CD14-positive monocyte (primary cell): ENCODE measurements around the gene ANTXRL. TPM values are rescaled to one million over a fixed set of nuclear protein-coding genes. Genes with fewer than 3 reads are reported as not detected.
"Not testable (repeated sequence)": the region's sequence is repeated elsewhere in the genome, so short reads cannot be mapped to it uniquely, and the experiment has no call there.

Experiments
- DNase-seq, 3 donors: peaks; one replicate each; pipeline ENCODE4 v3.0.0-alpha.2; 2011 to 2022
- H2AFZ ChIP-seq: 2 replicates; pipeline ENCODE4 v1.6.0; 2012; ENCODE audit warnings: mild to moderate bottlenecking, low read depth, low read length, inconsistent platforms; ENCODE audit not compliant: insufficient read depth, poor library complexity, severe bottlenecking
- H3K27ac ChIP-seq, 2 donors: 1 replicate in 1 of 2; 2 replicates in 1 of 2; pipeline ENCODE4 v1.5.1; 2012 to 2013; ENCODE audit warnings: low read length in 2 of 2, control low read depth in 1 of 2, inconsistent platforms in 1 of 2, low read depth in 1 of 2, mild to moderate bottlenecking in 1 of 2
- H3K27me3 ChIP-seq, 2 donors: one replicate each; pipeline versions ENCODE4 v1.6.0 to v1.6.1; 2011 to 2013; ENCODE audit warnings: low read length in 2 of 2; ENCODE audit not compliant: control insufficient read depth in 2 of 2, insufficient read depth in 2 of 2
- H3K36me3 ChIP-seq, 2 donors: replicated peaks in 1 of 2; 1 replicate in 1 of 2; 2 replicates in 1 of 2; pipeline versions ENCODE4 v1.5.1 to v1.6.1; 2012 to 2013; ENCODE audit warnings: low read length in 2 of 2, control low read depth in 1 of 2, inconsistent platforms in 1 of 2, mild to moderate bottlenecking in 1 of 2; ENCODE audit not compliant: insufficient read depth in 2 of 2, control insufficient read depth in 1 of 2
- H3K4me1 ChIP-seq, 2 donors: 1 replicate in 1 of 2; 2 replicates in 1 of 2; pipeline versions ENCODE4 v1.5.1 to v1.6.1; 2012 to 2013; ENCODE audit warnings: low read length in 2 of 2, control low read depth in 1 of 2, inconsistent platforms in 1 of 2, mild to moderate bottlenecking in 1 of 2, moderate library complexity in 1 of 2; ENCODE audit not compliant: insufficient read depth in 2 of 2, control insufficient read depth in 1 of 2
- H3K4me2 ChIP-seq: replicated peaks from 2 replicates; pipeline ENCODE3; 2012; ENCODE audit warnings: low read length, moderate library complexity, mild to moderate bottlenecking; ENCODE audit not compliant: poor library complexity, severe bottlenecking; ENCODE audit errors: extremely low read depth
- H3K4me3 ChIP-seq, 3 experiments: fragments of 200-600 bp in 1 of 3; sonication (generic) in 1 of 3; replicated peaks in 1 of 3; 1 replicate in 2 of 3; 2 replicates in 1 of 3; pipeline ENCODE4 v1.5.1; 2011 to 2013; ENCODE audit warnings: low read length in 3 of 3, mild to moderate bottlenecking in 3 of 3, control low read depth in 2 of 3, low read depth in 2 of 3, inconsistent platforms in 1 of 3, moderate library complexity in 1 of 3
- H3K79me2 ChIP-seq: 2 replicates; pipeline ENCODE4 v1.6.0; 2012; ENCODE audit warnings: mild to moderate bottlenecking, control low read depth, inconsistent platforms, low read length, moderate library complexity; ENCODE audit not compliant: insufficient read depth
- H3K9ac ChIP-seq: 2 replicates; pipeline ENCODE4 v1.6.0; 2017; ENCODE audit warnings: low read length, mild to moderate bottlenecking; ENCODE audit not compliant: insufficient read depth, poor library complexity, severe bottlenecking
- H3K9me3 ChIP-seq, 2 donors: replicated peaks in 1 of 2; 1 replicate in 1 of 2; 2 replicates in 1 of 2; pipeline versions ENCODE4 v1.5.1 to v1.6.1; 2012 to 2013; ENCODE audit warnings: low read length in 2 of 2, control low read depth in 1 of 2; ENCODE audit not compliant: control insufficient read depth in 1 of 2, insufficient read depth in 1 of 2
- H4K20me1 ChIP-seq: 2 replicates; pipeline ENCODE4 v1.6.0; 2012; ENCODE audit warnings: mild to moderate bottlenecking, low read length, control low read depth, moderate library complexity; ENCODE audit not compliant: insufficient read depth
- H3K27ac Mint-ChIP-seq, 7 donors: one replicate each; pipeline ENCODE4 v1.8.0; 2020; ENCODE audit warnings: mild to moderate bottlenecking in 7 of 7, mixed read lengths in 7 of 7, moderate library complexity in 6 of 7, inconsistent platforms in 2 of 7
- H3K27me3 Mint-ChIP-seq, 3 donors: one replicate each; pipeline ENCODE4 v1.8.0; 2021 to 2022; ENCODE audit warnings: low read depth in 3 of 3, mild to moderate bottlenecking in 3 of 3, mixed read lengths in 3 of 3, moderate library complexity in 3 of 3, inconsistent platforms in 1 of 3
- H3K36me3 Mint-ChIP-seq, 2 donors: one replicate each; pipeline ENCODE4 v1.8.0; 2020; ENCODE audit warnings: mixed read lengths in 2 of 2, inconsistent platforms in 1 of 2, mild to moderate bottlenecking in 1 of 2
- H3K4me1 Mint-ChIP-seq: one replicate; pipeline ENCODE4 v1.8.0; 2020; ENCODE audit warnings: mild to moderate bottlenecking, mixed read lengths
- H3K4me3 Mint-ChIP-seq, 2 donors: one replicate each; pipeline ENCODE4 v1.8.0; 2020; ENCODE audit warnings: mild to moderate bottlenecking in 2 of 2, mixed read lengths in 2 of 2, moderate library complexity in 1 of 2
- H3K9me3 Mint-ChIP-seq, 7 donors: one replicate each; pipeline ENCODE4 v1.8.0; 2020 to 2022; ENCODE audit warnings: mixed read lengths in 7 of 7, mild to moderate bottlenecking in 6 of 7, moderate library complexity in 6 of 7, inconsistent platforms in 2 of 7
- WGBS: methylation state at CpG from one replicate; pipeline ENCODE4 v1.1.5; 2013; ENCODE audit warnings: missing lambda C conversion rate; ENCODE audit not compliant: insufficient coverage; 5-methylcytosine and 5-hydroxymethylcytosine counted together
- intact Hi-C, 2 donors: fragments of 100-400 bp; cut with micrococcal nuclease; formaldehyde crosslinking; loops; one replicate each; pipeline versions ENCODE4 v1.15.0 to v1.15.1; 2023
- polyA plus RNA-seq, 3 donors: library from polyadenylated mRNA; depleted of rRNA in 1 of 3; unstranded in 2 of 3; stranded (reverse) in 1 of 3; fragments of 300-500 nt in 2 of 3; fragments of >200 nt in 1 of 3; fragmentation: Illumina TruSeq in 2 of 3; gene quantifications; 1 replicate in 2 of 3; 2 replicates in 1 of 3; pipeline ENCODE4 v1.2.3, GENCODE V29; 2012 to 2021

Gene ANTXRL
- polyA plus RNA-seq, 3 donors, result not detected

DNA sequence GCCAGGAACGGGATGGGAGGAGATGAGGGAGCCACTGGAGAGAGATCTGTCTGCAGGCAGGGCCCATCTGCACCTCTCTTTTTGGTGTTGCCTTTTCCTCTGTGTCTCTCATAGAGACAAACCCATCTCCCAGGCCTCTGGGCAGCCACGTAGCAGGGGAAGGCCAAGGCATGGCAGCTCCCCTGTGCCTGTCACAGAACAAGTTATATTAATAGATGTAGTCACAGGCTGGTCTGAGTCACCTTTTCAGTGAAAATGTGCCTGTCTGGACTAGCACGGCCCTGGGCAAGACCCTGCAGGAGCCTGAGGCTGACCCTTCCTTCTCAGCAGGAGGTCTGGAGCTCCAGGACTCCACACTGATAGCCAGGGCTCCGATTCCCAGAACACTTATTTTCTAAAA is 90.9 kb downstream of the ANTXRL start:
- H3K4me1 ChIP-seq, H3K27me3 Mint-ChIP-seq, H4K20me1 ChIP-seq, H3K4me2 ChIP-seq, H3K9me3 Mint-ChIP-seq, H3K4me1 Mint-ChIP-seq, DNase-seq, H3K36me3 Mint-ChIP-seq, intact Hi-C loops, H3K9ac ChIP-seq, H2AFZ ChIP-seq, H3K27me3 ChIP-seq, H3K27ac Mint-ChIP-seq, H3K9me3 ChIP-seq, H3K79me2 ChIP-seq, H3K36me3 ChIP-seq, H3K4me3 Mint-ChIP-seq, H3K4me3 ChIP-seq, H3K27ac ChIP-seq: not testable (repeated sequence)
- WGBS, result no CpG with 5 or more reads among the region's 4 CpGs

DNA sequence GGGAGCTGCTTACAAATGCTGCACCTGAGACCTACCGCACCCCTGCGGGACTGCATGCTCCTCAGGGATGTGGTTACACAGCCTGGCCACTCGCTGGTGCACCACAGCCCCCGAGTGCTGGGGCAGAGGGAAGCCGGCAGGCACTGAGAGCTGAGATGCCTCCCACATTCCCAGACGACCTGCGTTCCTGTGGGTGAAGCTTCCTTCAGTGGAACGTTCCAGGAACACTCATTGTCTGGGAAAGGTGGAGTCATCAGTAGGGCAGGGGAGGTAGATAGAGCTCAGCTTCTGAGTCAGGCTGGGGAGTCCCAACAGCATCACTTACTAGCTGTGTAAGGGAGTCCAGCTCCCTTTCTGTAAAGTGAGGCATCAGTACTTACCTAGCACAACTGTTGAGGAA is 91.3 kb downstream of the ANTXRL start:
- H3K9ac ChIP-seq, H3K4me3 Mint-ChIP-seq, intact Hi-C loops, H4K20me1 ChIP-seq, DNase-seq, H3K4me3 ChIP-seq, H2AFZ ChIP-seq, H3K27me3 Mint-ChIP-seq, H3K27me3 ChIP-seq, H3K36me3 Mint-ChIP-seq, H3K79me2 ChIP-seq, H3K36me3 ChIP-seq, H3K9me3 Mint-ChIP-seq, H3K9me3 ChIP-seq, H3K27ac Mint-ChIP-seq, H3K4me1 ChIP-seq, H3K4me2 ChIP-seq, H3K27ac ChIP-seq, H3K4me1 Mint-ChIP-seq: not testable (repeated sequence)
- WGBS, result no CpG with 5 or more reads among the region's 8 CpGs

DNA sequence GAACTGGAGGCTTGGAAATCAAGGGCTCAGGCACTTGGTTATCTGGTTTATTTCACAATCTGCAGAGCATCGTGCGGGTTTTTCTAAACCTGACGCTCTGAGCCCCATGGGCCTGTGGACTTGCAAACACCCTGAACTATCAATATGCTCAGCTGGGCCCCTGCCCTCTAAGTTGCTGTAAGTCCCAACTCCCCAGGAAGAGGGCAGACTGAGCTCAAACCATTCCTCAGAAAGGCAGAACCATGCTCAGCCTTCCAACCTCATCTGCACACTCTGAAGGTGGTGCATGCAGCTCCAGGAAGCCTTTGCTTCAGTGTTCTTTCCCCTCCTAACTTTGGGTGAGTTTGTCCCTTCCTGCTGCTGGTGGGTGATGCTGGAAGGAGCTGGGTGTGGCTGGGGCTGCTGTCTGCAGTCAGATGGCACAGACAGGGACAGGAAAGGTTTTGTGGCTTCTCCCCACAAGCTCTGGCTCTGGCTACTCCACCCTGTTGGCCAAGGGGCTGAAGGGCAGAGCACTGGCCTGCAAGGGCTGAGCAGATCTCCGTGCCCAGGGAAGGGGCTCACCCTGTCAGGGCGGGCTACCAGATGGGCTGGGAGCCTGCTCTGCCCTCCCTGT is 92.5 kb downstream of the ANTXRL start:
- no CpG with 5 or more reads among the region's 5 CpGs for WGBS
- H3K4me3 Mint-ChIP-seq, H3K27ac ChIP-seq, H3K36me3 Mint-ChIP-seq, H3K9me3 Mint-ChIP-seq, H3K9me3 ChIP-seq, H2AFZ ChIP-seq, H3K4me2 ChIP-seq, H3K4me1 Mint-ChIP-seq, H3K27me3 Mint-ChIP-seq, H3K4me3 ChIP-seq, H3K36me3 ChIP-seq, H3K27me3 ChIP-seq, H3K79me2 ChIP-seq, intact Hi-C loops, H3K4me1 ChIP-seq, DNase-seq, H3K9ac ChIP-seq, H3K27ac Mint-ChIP-seq, H4K20me1 ChIP-seq: not testable (repeated sequence)

Other genes starting within 250 kb of the ANTXRL start
- not detected for gene MSMB, start 240.7 kb upstream of the ANTXRL start, polyA plus RNA-seq
- gene ANXA8L1, start 88.8 kb downstream of the ANTXRL start, polyA plus RNA-seq, result 1 to 10 TPM in 2 of 3 donors, under 1 TPM in 1; 0.31 to 2.7 (median 1.5) TPM
- not detected for gene NPY4R, start 179.0 kb downstream of the ANTXRL start, polyA plus RNA-seq